Measurements from ENCODE around the gene CARD18.
A peak's percentile ranks its signal among the peaks of the same experiment; 100 is the strongest.
"Not testable (repeated sequence)": the region's sequence is repeated elsewhere in the genome, so short reads cannot be mapped to it uniquely, and the experiment has no call there.

CARD18 gene

DNA sequence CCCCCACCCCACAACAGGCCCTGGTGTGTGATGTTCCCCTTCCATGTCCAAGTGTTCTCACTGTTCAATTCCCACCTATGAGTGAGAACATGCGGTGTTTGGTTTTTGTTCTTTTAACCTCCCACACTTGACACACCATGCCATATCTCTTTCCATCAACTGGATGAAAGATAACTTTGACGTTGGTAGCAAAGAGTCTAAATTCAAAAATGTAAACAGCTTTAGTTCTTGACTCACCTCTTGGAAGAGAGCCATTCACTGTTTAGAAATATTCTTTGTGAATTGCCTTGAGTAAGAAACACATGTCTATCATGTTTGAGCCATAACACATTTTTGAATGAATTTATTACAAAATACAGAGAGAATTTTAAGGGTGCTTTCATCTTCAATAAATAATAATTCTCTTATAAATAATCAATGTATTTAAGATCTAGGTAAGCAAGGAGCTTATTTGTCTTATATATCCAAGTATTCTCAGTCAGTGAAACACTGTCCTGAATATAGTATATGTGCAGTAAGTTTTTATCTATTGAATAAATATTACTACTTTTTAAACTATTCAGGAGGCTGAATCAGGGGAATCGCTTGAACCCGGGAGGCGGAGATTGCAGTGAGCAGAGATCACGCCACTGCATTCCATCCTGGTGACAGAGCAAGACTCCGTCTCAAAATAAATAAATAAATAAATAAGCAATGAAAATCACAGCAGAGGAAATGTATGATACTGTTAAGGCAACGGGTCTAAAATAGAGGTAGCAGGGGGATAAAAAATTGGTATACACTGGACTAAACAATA, 6.7 kb downstream of the CARD18 start:
- DNase-seq = no peak

DNA sequence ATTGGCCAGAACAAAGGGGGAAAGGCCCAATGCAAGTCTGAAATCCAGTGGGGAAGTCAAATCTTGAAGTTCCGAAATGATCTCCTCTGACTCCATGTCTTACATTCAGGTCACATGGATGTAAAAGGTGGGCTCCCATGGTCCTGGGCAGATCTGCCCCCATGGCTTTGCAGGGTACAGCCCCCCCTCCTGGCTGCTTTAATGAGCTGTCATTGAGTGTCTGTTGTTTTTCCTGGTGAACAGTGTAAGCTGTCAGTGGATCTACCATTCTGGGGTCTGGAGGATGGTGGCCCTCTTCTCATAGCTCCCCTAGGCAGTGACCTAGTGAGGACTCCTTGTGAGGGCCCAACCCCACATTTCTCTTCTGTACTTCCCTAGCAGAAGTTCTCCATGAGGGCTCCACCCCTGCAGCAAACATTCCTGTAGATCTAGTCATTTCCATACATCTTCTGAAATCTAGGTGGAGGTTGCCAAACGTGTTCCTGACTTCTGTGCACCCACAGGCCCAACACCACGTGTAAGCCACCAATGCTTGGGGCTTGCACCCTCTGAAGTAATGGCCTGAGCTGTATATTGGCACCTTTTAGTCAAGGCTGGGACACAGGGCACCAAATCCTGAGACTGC, 9.3 kb downstream of the CARD18 start:
- no peak for DNase-seq

- no peak for DNase-seq
These were observed 14.8 kb downstream of the CARD18 start for GRCh38 chr11:105124756-105125155.

- no peak for DNase-seq
These were observed 28.2 kb downstream of the CARD18 start for GRCh38 chr11:105111145-105111944.

DNA sequence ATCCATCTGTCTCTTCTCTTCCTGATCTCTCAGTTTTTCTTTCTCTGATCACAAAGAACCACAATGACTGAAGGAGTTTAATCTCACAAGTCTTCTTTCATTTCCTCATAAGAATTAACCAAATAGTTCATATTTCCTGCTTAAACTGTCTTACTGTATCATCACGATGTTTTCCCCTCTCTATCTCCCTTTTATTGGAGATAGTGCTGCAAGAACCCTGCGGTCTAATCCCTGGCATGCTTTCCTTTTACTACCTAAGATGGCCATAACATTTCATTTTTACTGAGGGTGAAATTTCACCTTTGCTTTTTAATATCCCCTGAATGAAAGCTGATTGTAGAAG, 28.9 kb downstream of the CARD18 start:
- DNase-seq = peak in 1 of 4 experiments; percentile 41

DNA sequence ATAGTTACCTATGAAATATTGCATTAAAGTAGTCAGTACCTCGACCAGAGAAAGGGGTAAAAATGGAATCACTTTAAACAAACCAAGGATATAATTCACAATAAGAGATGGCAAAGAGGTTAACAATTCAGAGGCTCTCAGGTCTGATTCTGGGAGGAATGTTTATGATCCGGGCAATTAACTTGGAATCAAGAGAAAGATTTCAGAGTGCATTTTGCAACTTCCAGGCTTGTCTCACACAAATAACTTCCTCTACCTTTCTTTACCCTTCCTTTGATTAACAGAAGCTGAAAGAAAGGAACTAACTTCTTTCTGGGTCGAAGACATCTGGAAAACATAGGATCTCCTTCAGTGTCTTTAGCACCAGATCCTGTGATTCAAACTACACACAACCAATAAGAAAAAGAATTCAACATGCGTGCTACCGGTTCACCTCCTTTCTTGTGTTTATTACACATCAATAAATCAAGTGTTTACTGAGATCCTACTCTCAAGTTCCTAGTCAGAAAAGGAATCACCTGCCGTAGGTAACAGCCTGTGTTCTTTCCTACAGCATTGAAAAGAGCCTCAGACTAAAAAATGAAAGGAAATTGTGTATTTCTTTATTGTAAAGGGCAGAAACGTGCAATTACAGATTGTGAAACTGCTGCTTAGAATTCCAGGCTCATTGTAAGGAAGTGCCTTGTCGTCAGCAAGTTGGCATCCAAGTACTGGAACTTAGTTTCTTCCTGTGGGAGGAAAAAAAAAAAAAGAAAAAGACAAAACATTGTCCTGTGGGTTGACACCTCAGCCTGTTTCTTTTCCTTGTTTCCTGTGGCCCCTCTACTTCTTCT, 29.5 kb downstream of the CARD18 start:
- peak in 2 of 4 experiments; percentile 33 to 37 for DNase-seq

DNA sequence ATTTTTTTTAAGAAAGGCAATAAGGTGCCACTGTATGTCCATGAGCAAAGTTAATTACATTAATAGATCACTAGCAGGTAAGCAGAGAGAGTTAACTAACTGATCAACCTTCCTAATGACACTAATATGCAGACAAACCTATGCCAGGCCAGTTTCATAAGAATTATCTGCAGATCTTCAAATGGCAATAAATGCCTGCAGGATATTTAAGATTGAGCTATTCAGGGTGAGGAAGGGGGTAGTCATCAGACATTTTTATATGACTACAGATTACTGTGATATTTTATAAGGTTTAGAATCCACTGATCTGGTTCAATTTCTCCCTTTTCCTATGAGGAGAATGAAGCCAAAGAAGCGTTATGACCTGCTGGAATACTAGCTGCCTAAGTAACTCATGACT, 30.2 kb downstream of the CARD18 start:
- DNase-seq = no peak

DNA sequence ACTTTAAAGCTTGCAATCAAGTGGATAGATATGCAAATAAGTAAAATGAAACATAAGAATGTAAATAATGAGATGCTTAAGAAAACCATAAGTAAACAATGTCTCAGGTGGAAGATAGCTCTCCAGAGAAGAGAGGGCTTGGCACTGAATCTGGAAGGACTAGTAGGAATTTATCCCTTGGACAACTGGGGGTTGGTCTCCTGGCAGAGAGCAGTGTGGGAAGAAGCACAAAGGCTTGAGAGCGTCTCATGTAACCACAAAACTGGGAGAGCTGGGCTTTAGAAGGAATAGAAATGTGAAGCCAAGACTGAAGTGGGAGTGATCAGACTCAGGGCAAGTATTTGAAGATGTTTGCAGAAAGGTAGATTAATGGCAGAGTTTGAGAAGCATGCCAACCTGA, 31.3 kb downstream of the CARD18 start:
- DNase-seq = no peak

- not testable (repeated sequence) for DNase-seq
These were observed 32.2 kb downstream of the CARD18 start for GRCh38 chr11:105107226-105107825.

- DNase-seq = no peak
These were observed 33.4 kb downstream of the CARD18 start for GRCh38 chr11:105106140-105106539.

GRCh38 chr11:105104292-105104691, 35.3 kb downstream of the CARD18 start:
- peak in 2 of 4 experiments; percentile 19 to 34 for DNase-seq

DNA sequence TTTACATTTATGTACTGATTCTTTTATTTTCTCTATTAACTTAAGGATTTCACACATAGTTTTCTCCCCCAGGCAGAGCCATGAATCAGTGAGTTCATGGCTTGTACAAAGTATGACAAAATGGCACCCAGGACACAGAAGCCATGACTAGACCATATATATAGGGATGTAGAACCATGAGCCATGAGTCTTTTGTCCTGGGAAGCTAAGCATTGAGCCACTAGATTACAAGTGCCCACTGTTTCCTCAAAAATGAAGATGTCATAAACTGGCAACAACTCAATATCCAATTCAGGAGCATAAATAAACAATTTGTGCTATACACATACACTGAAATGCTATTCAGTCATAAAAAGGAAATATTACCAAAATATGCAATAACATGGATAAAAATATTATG, 36.2 kb downstream of the CARD18 start:
- DNase-seq = peak in 2 of 4 experiments; percentile 50 to 56

DNA sequence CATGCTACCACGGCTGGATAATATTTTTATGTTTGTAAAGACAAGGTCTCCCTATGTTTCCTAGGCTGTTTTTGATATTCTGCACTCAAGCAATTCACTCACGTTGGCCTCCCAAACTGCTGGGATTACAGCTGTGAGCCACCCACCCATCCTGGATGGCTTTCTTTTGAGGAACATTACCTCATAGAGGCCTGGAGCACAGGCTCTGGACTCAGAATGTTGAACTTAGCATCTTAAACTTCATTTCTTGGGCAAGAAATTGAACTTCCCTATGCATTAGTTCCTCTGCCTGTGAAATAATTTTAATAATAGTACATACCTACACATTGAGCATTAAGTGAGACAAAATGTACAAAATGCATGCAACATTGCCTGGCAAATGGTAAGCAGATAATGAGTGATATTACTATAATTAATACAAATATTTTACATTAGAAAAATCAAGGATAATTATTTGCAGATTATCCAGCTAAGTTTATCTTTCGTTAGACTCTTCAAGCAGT, 37.4 kb downstream of the CARD18 start:
- DNase-seq = peak in 2 of 4 experiments; percentile 56 to 59

- peak; percentile 39 to 75 (median 62) for DNase-seq
These were observed 38.5 kb downstream of the CARD18 start for GRCh38 chr11:105100981-105101630.

GRCh38 chr11:105100206-105100605, 39.4 kb downstream of the CARD18 start:
- peak; percentile 59 to 87 (median 70) for DNase-seq

DNA sequence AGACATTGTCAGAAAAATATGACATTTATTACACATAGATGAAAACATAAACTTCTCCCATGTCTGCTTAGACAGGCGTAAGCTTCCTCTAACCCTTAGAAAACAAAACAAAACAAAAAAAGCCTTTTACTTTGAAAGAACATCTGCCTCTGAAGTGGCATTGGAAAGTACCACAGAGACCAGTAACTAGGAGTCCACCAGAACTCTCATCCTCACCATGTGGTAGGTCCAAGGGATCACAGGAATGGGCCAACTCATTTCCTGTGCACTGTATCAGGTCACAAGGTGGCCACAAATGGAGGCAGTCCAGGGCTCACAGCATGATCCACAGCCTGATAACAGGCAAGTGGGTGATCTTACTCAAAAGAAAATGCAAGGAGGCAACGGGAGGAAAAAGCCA, 40.0 kb downstream of the CARD18 start:
- DNase-seq = peak in 1 of 4 experiments; percentile 25

DNA sequence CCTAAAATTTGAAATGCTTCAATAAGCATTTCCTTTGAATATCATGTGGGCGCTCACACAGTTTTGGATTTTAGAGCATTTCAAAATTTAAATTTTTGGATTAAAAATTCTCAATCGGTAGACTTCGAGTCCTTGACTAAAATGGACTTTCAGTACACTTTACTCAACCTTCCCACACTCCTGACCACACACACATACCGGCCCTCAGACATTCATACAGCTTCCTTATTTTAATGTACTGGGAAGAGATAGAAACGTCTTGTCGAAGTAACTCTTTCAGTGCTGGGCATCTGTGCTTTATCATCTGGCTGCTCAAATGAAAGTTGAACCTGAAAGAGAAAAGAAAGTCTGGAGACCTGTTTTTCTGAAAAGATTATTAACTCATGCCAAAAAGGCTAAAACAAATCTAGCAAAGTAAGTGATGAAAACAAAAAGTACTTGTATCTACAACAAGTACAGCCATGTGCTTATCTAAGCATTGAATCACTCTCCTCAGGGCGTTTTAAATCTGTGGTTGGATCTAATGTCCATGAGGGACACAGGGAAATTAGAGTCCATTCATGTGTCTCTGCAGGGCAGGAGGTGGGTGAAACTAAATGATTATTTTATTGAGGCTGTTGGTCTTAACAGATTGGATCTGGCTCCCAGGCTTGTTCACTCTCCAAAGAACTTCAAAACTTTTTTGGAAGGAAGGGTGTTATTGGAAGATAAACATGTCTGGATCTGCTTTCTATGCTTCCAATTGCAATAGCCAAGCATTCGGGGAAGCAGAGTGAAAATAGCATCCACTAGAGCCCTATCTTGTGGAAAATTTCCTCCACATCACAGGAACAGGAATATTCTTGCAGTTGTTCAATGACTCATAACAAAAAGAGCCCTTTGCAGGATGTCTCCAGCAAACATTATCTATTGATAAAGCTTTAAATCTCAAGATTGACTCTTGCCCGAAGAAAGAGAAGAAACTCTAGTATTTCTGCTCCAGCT, 47.0 kb downstream of the CARD18 start:
- peak; percentile 48 to 69 (median 58) for DNase-seq
